Measurements from ENCODE around the gene FAM228B.
"Not testable (repeated sequence)": the region's sequence is repeated elsewhere in the genome, so short reads cannot be mapped to it uniquely, and the experiment has no call there.

FAM228B gene

GRCh38 chr2:24125956-24126355 lies 2.7 kb downstream of the FAM228B start:
- ChIA-PET CTCF (no interaction called here), POLR2A (no interaction called here)
- TF ChIP-seq SUZ12 (IDR thresholded peaks at IDR 0.05) (no peak), TARDBP (IDR thresholded peaks at IDR 0.05) (no peak), ZNF384 (IDR thresholded peaks at IDR 0.05) (no peak), FOXM1 (IDR thresholded peaks at IDR 0.05; ENCODE audit: borderline replicate concordance) (no peak), LEF1 (IDR thresholded peaks at IDR 0.05; ENCODE audit: borderline replicate concordance) (no peak), FOXK2 (IDR thresholded peaks at IDR 0.05) (no peak), CTBP1 (IDR thresholded peaks at IDR 0.05; ENCODE audit: borderline replicate concordance) (no peak), ELF4 (IDR thresholded peaks at IDR 0.05) (no peak), HDGF (IDR thresholded peaks at IDR 0.05; ENCODE audit: borderline replicate concordance) (no peak), FOXA1 (IDR thresholded peaks at IDR 0.05) (no peak), ARNT (IDR thresholded peaks at IDR 0.05) (no peak), SP1 (IDR thresholded peaks at IDR 0.05) (no peak), PKNOX1 (IDR thresholded peaks at IDR 0.05) (no peak), NFRKB (IDR thresholded peaks at IDR 0.05) (no peak), L3MBTL2 (conservative IDR thresholded peaks at IDR 0.05) (no peak), BHLHE40 (IDR thresholded peaks at IDR 0.05; ENCODE audit: borderline replicate concordance) (no peak)

GRCh38 chr2:24132543-24132942 lies 9.3 kb downstream of the FAM228B start:
- DNase-seq (ENCODE audit: extremely low spot score) = no peak
- ChIA-PET POLR2A (no interaction called here), CTCF (no interaction called here)
- TF ChIP-seq ZNF384 (IDR thresholded peaks at IDR 0.05) (no peak), NFRKB (IDR thresholded peaks at IDR 0.05) (no peak), FOXK2 (IDR thresholded peaks at IDR 0.05) (no peak), HDGF (IDR thresholded peaks at IDR 0.05; ENCODE audit: borderline replicate concordance) (no peak), ELF4 (IDR thresholded peaks at IDR 0.05) (no peak), LEF1 (IDR thresholded peaks at IDR 0.05; ENCODE audit: borderline replicate concordance) (no peak), FOXM1 (IDR thresholded peaks at IDR 0.05; ENCODE audit: borderline replicate concordance) (no peak), SUZ12 (IDR thresholded peaks at IDR 0.05) (no peak), SP1 (IDR thresholded peaks at IDR 0.05) (no peak), PKNOX1 (IDR thresholded peaks at IDR 0.05) (no peak), ARNT (IDR thresholded peaks at IDR 0.05) (no peak), TARDBP (IDR thresholded peaks at IDR 0.05) (no peak), BHLHE40 (IDR thresholded peaks at IDR 0.05; ENCODE audit: borderline replicate concordance) (no peak), L3MBTL2 (conservative IDR thresholded peaks at IDR 0.05) (no peak), FOXA1 (IDR thresholded peaks at IDR 0.05) (no peak), CTBP1 (IDR thresholded peaks at IDR 0.05; ENCODE audit: borderline replicate concordance) (no peak)

More at GRCh38 chr2:24125956-24126355, 2.7 kb downstream of the FAM228B start:
- DNase-seq (ENCODE audit: extremely low spot score) = no peak

GRCh38 chr2:24140305-24140704 lies 17.0 kb downstream of the FAM228B start:
- POLR2A ChIA-PET; CTCF ChIA-PET; DNase-seq (ENCODE audit: extremely low spot score): not testable (repeated sequence)

- ChIA-PET CTCF (no interaction called here), POLR2A (no interaction called here)
- TF ChIP-seq CTBP1 (IDR thresholded peaks at IDR 0.05; ENCODE audit: borderline replicate concordance) (no peak), FOXK2 (IDR thresholded peaks at IDR 0.05) (no peak), BHLHE40 (IDR thresholded peaks at IDR 0.05; ENCODE audit: borderline replicate concordance) (no peak), SP1 (IDR thresholded peaks at IDR 0.05) (no peak), FOXM1 (IDR thresholded peaks at IDR 0.05; ENCODE audit: borderline replicate concordance) (no peak), ARNT (IDR thresholded peaks at IDR 0.05) (no peak)
- DNase-seq (ENCODE audit: extremely low spot score) = no peak
Observed at GRCh38 chr2:24147364-24147763, 24.1 kb downstream of the FAM228B start.

- ChIA-PET POLR2A (no interaction called here), CTCF (no interaction called here)
- TF ChIP-seq CTBP1 (IDR thresholded peaks at IDR 0.05; ENCODE audit: borderline replicate concordance) (no peak), TARDBP (IDR thresholded peaks at IDR 0.05) (no peak), FOXA1 (IDR thresholded peaks at IDR 0.05) (no peak), L3MBTL2 (conservative IDR thresholded peaks at IDR 0.05) (no peak), SUZ12 (IDR thresholded peaks at IDR 0.05) (no peak), HDGF (IDR thresholded peaks at IDR 0.05; ENCODE audit: borderline replicate concordance) (no peak), FOXM1 (IDR thresholded peaks at IDR 0.05; ENCODE audit: borderline replicate concordance) (no peak), ELF4 (IDR thresholded peaks at IDR 0.05) (no peak), ZNF384 (IDR thresholded peaks at IDR 0.05) (no peak), NFRKB (IDR thresholded peaks at IDR 0.05) (no peak), LEF1 (IDR thresholded peaks at IDR 0.05; ENCODE audit: borderline replicate concordance) (no peak), BHLHE40 (IDR thresholded peaks at IDR 0.05; ENCODE audit: borderline replicate concordance) (no peak), FOXK2 (IDR thresholded peaks at IDR 0.05) (no peak), PKNOX1 (IDR thresholded peaks at IDR 0.05) (no peak), ARNT (IDR thresholded peaks at IDR 0.05) (no peak), SP1 (IDR thresholded peaks at IDR 0.05) (no peak)
- DNase-seq (ENCODE audit: extremely low spot score) = no peak
Observed at GRCh38 chr2:24152413-24153197, 29.3 kb downstream of the FAM228B start.

GRCh38 chr2:24153478-24153877 lies 30.2 kb downstream of the FAM228B start:
- ChIA-PET CTCF (no interaction called here), POLR2A (no interaction called here)
- no peak for DNase-seq (ENCODE audit: extremely low spot score)
- TF ChIP-seq PKNOX1 (IDR thresholded peaks at IDR 0.05) = no peak
- no peak for TF ChIP-seq ARNT (IDR thresholded peaks at IDR 0.05)
- no peak for TF ChIP-seq L3MBTL2 (conservative IDR thresholded peaks at IDR 0.05)
- no peak for TF ChIP-seq FOXK2 (IDR thresholded peaks at IDR 0.05)
- TF ChIP-seq SUZ12 (IDR thresholded peaks at IDR 0.05) = no peak
- no peak for TF ChIP-seq FOXM1 (IDR thresholded peaks at IDR 0.05; ENCODE audit: borderline replicate concordance)
- TF ChIP-seq LEF1 (IDR thresholded peaks at IDR 0.05; ENCODE audit: borderline replicate concordance) = no peak
- TF ChIP-seq SP1 (IDR thresholded peaks at IDR 0.05) = no peak
- TF ChIP-seq FOXA1 (IDR thresholded peaks at IDR 0.05) = no peak
- no peak for TF ChIP-seq CTBP1 (IDR thresholded peaks at IDR 0.05; ENCODE audit: borderline replicate concordance)
- TF ChIP-seq TARDBP (IDR thresholded peaks at IDR 0.05) = no peak
- no peak for TF ChIP-seq ZNF384 (IDR thresholded peaks at IDR 0.05)
- no peak for TF ChIP-seq ELF4 (IDR thresholded peaks at IDR 0.05)
- no peak for TF ChIP-seq NFRKB (IDR thresholded peaks at IDR 0.05)
- TF ChIP-seq BHLHE40 (IDR thresholded peaks at IDR 0.05; ENCODE audit: borderline replicate concordance) = no peak
- TF ChIP-seq HDGF (IDR thresholded peaks at IDR 0.05; ENCODE audit: borderline replicate concordance) = no peak

Measured in HEK293T (cell line).